Loucy (cell line): Measurements from ENCODE around the gene IFT88.

ENCODE experiments used
- H2AFZ ChIP-seq: fragments of 200-600 bp; sonication (generic); 2 replicates; pipeline ENCODE4 v1.6.0; 2016; ENCODE audit warnings: antibody characterized with exemption, mild to moderate bottlenecking, low read length, moderate library complexity
- H3F3A ChIP-seq: fragments of 200-600 bp; 2 replicates; pipeline ENCODE4 v1.6.0; 2016; ENCODE audit warnings: antibody characterized with exemption, low read depth, mild to moderate bottlenecking
- H3K27me3 ChIP-seq: fragments of 200-600 bp; sonication (generic); 2 replicates; pipeline ENCODE4 v1.6.1; 2014; ENCODE audit warnings: low read length, mild to moderate bottlenecking; ENCODE audit not compliant: insufficient read depth, poor library complexity, severe bottlenecking
- H3K36me3 ChIP-seq: fragments of 200-600 bp; sonication (generic); 2 replicates; pipeline ENCODE4 v1.6.1; 2016; ENCODE audit warnings: low read length; ENCODE audit not compliant: insufficient read depth
- H3K4me1 ChIP-seq: fragments of 200-600 bp; sonication (generic); 2 replicates; pipeline ENCODE4 v1.5.1; 2014; ENCODE audit warnings: low read length, mild to moderate bottlenecking; ENCODE audit not compliant: insufficient read depth, poor library complexity, severe bottlenecking
- H3K4me2 ChIP-seq: fragments of 200-600 bp; sonication (generic); 2 replicates; pipeline ENCODE4 v1.6.0; 2014; ENCODE audit warnings: antibody characterized with exemption, low read length, low read depth, mild to moderate bottlenecking; ENCODE audit not compliant: poor library complexity, severe bottlenecking
- H3K4me3 ChIP-seq: fragments of 200-600 bp; sonication (generic); 2 replicates; pipeline ENCODE4 v1.5.1; 2014; ENCODE audit warnings: low read length, mild to moderate bottlenecking, mixed read lengths; ENCODE audit not compliant: poor library complexity, severe bottlenecking
- H3K79me2 ChIP-seq: fragments of 200-600 bp; sonication (generic); 2 replicates; pipeline ENCODE4 v1.6.1; 2014; ENCODE audit warnings: low read length; ENCODE audit not compliant: insufficient read depth
- H3K9ac ChIP-seq: fragments of 200-600 bp; sonication (generic); 2 replicates; pipeline ENCODE4 v1.6.0; 2014; ENCODE audit warnings: mild to moderate bottlenecking, low read depth, low read length, moderate library complexity; ENCODE audit not compliant: poor library complexity, severe bottlenecking
- H3K9me2 ChIP-seq: fragments of 200-600 bp; sonication (generic); replicated peaks from 2 replicates; pipeline ENCODE4 v1.6.1; 2016; ENCODE audit warnings: low read depth, low read length, mixed read lengths
- H3K9me3 ChIP-seq: fragments of 200-600 bp; sonication (generic); 2 replicates; pipeline ENCODE4 v1.6.1; 2014; ENCODE audit warnings: mild to moderate bottlenecking, antibody characterized with exemption, low read length, low read depth; ENCODE audit not compliant: insufficient read depth
- H4K20me1 ChIP-seq: fragments of 200-600 bp; sonication (generic); 2 replicates; pipeline ENCODE4 v1.6.0; 2014; ENCODE audit warnings: antibody characterized with exemption, low read length, mild to moderate bottlenecking; ENCODE audit not compliant: insufficient read depth, poor library complexity, severe bottlenecking
- CTCF ChIP-seq: fragments of 200-600 bp; sonication (generic); conservative IDR thresholded peaks from 2 replicates; pipeline ENCODE4 v1.5.1; 2014; ENCODE audit warnings: mild to moderate bottlenecking, antibody characterized with exemption, low read length
- EZH2phosphoT487 ChIP-seq: fragments of 200-600 bp; IDR thresholded peaks from 2 replicates; pipeline ENCODE4 v1.6.1; 2018; ENCODE audit warnings: antibody characterized with exemption, mild to moderate bottlenecking, moderate library complexity, borderline replicate concordance

The IFT88 gene

GRCh38 chr13:20708216-20708615, 141.3 kb downstream of the IFT88 start:
- H3K9ac ChIP-seq, result no peak overlapping the region
- no peak overlapping the region for H2AFZ ChIP-seq
- no peaks in the 10 kb centered on the region for H3K27me3 ChIP-seq
- H3F3A ChIP-seq, result no peaks in the 10 kb centered on the region
- TF ChIP-seq CTCF (no peak), EZH2phosphoT487 (no peak)
- H4K20me1 ChIP-seq, result no peaks in the 10 kb centered on the region
- H3K79me2 ChIP-seq, result no peaks in the 10 kb centered on the region
- no peaks in the 10 kb centered on the region for H3K4me1 ChIP-seq
- H3K9me2 ChIP-seq, result no peaks in the 10 kb centered on the region
- H3K4me2 ChIP-seq, result no peak overlapping the region
- H3K4me3 ChIP-seq, result no peak overlapping the region
- no peaks in the 10 kb centered on the region for H3K9me3 ChIP-seq
- H3K36me3 ChIP-seq, result no peaks in the 10 kb centered on the region

- H3F3A ChIP-seq, result no peaks in the 10 kb centered on the region
These were observed 142.4 kb downstream of the IFT88 start for GRCh38 chr13:20709369-20709768.

DNA sequence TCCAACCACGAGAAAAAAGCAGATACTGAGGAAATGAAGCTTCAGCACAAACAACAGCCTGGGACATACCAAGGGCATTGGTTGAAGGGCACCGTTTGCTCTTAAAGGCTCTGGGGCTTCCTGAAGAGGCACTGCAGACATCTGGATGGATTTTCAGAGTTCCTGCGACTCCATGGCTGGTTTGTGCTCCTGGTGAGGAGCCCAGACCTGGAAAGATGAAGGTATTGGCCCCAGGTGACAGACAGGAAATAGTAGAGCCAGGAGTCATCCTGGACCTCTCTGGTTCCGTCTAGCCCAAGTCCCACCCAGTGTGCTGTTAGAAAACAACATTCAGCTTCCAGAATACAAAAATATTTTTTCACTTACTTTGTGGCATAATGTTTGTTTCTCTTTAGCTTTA, 142.8 kb downstream of the IFT88 start:
- TF ChIP-seq CTCF, result no peak
- no peak for TF ChIP-seq EZH2phosphoT487
- Histone ChIP-seq H3K9ac (no peak overlapping the region), H4K20me1 (no peaks in the 10 kb centered on the region), H3K36me3 (no peaks in the 10 kb centered on the region), H3K4me1 (peaks cover 3% of the 10 kb centered on the region), H3K4me2 (no peak overlapping the region), H3K27me3 (no peaks in the 10 kb centered on the region), H2AFZ (no peak overlapping the region), H3K4me3 (no peak overlapping the region), H3K9me3 (no peaks in the 10 kb centered on the region), H3K9me2 (no peaks in the 10 kb centered on the region), H3F3A (no peaks in the 10 kb centered on the region), H3K79me2 (no peaks in the 10 kb centered on the region)

More at GRCh38 chr13:20709369-20709768, 142.4 kb downstream of the IFT88 start:
- Histone ChIP-seq H4K20me1 (no peaks in the 10 kb centered on the region), H2AFZ (no peak overlapping the region), H3K9ac (no peak overlapping the region), H3K4me1 (peaks cover 3% of the 10 kb centered on the region), H3K79me2 (no peaks in the 10 kb centered on the region), H3K9me2 (no peaks in the 10 kb centered on the region), H3K4me2 (no peak overlapping the region), H3K36me3 (no peaks in the 10 kb centered on the region), H3K4me3 (no peak overlapping the region), H3K9me3 (no peaks in the 10 kb centered on the region), H3K27me3 (no peaks in the 10 kb centered on the region)
- TF ChIP-seq CTCF (no peak), EZH2phosphoT487 (no peak)
